ENCODE results near the gene BCL7C.

BCL7C gene

GRCh38 chr16:30922960-30923535 lies 29.2 kb upstream of the BCL7C start:
- DNase-seq (ENCODE audit: low read depth in 2 of 2), result peak; percentile 91 to 94

- DNase-seq (ENCODE audit: low read depth in 2 of 2), result peak; percentile 98 to 99
Measured at GRCh38 chr16:30922420-30922959, 28.6 kb upstream of the BCL7C start.

- DNase-seq (ENCODE audit: low read depth in 2 of 2), result peak; percentile 84 to 87
Measured at GRCh38 chr16:30921748-30922419, 28.0 kb upstream of the BCL7C start.

GRCh38 chr16:30921459-30921747 lies 27.5 kb upstream of the BCL7C start:
- no peak for DNase-seq (ENCODE audit: low read depth in 2 of 2)

- DNase-seq (ENCODE audit: low read depth in 2 of 2), result no peak
Measured at GRCh38 chr16:30920891-30921290, 27.0 kb upstream of the BCL7C start.

- DNase-seq (ENCODE audit: low read depth in 2 of 2), result no peak
Measured at GRCh38 chr16:30918614-30919013, 24.7 kb upstream of the BCL7C start.

- DNase-seq (ENCODE audit: low read depth in 2 of 2), result no peak
Measured at GRCh38 chr16:30914830-30915229, 21.0 kb upstream of the BCL7C start.

- no peak for DNase-seq (ENCODE audit: low read depth in 2 of 2)
Measured at GRCh38 chr16:30912794-30913412, 19.0 kb upstream of the BCL7C start.

- DNase-seq (ENCODE audit: low read depth in 2 of 2), result no peak
Measured at GRCh38 chr16:30910427-30911029, 16.7 kb upstream of the BCL7C start.

- DNase-seq (ENCODE audit: low read depth in 2 of 2), result no peak
Measured at GRCh38 chr16:30907064-30907463, 13.2 kb upstream of the BCL7C start.

- no peak for DNase-seq (ENCODE audit: low read depth in 2 of 2)
Measured at GRCh38 chr16:30904114-30904780, 10.4 kb upstream of the BCL7C start.

GRCh38 chr16:30903596-30903995 lies 9.7 kb upstream of the BCL7C start:
- DNase-seq (ENCODE audit: low read depth in 2 of 2), result no peak

GRCh38 chr16:30903002-30903401 lies 9.1 kb upstream of the BCL7C start:
- DNase-seq (ENCODE audit: low read depth in 2 of 2), result no peak

- DNase-seq (ENCODE audit: low read depth in 2 of 2), result no peak
Measured at GRCh38 chr16:30902029-30902972, 8.4 kb upstream of the BCL7C start.

GRCh38 chr16:30901201-30902028 lies 7.5 kb upstream of the BCL7C start:
- no peak for DNase-seq (ENCODE audit: low read depth in 2 of 2)

- no peak for DNase-seq (ENCODE audit: low read depth in 2 of 2)
Measured at GRCh38 chr16:30900588-30900987, 6.7 kb upstream of the BCL7C start.

GRCh38 chr16:30899794-30900193 lies 5.9 kb upstream of the BCL7C start:
- DNase-seq (ENCODE audit: low read depth in 2 of 2), result no peak

- peak; percentile 72 to 74 for DNase-seq (ENCODE audit: low read depth in 2 of 2)
Measured at GRCh38 chr16:30896889-30897733, 3.2 kb upstream of the BCL7C start.

GRCh38 chr16:30896261-30896888 lies 2.5 kb upstream of the BCL7C start, which contains the start of gene CTF1:
CTF1 (plus strand) TSS chr16:30896614; CDS start chr16:30896644, 30 bp downstream.
- DNase-seq (ENCODE audit: low read depth in 2 of 2), result no peak

Measured in activated CD4-positive, alpha-beta T cell treated with anti-CD3 and anti-CD28 coated beads for 24 hours (primary cell).